Fibroblast of gingiva (primary cell): ENCODE results near the gene CCDC102A.
"Not testable (repeated sequence)": the region's sequence is repeated elsewhere in the genome, so short reads cannot be mapped to it uniquely, and the experiment has no call there.

Source experiments
- DNase-seq: peaks from one replicate; pipeline ENCODE4 v3.0.0-alpha.2; 2011; ENCODE audit warnings: low read depth

Gene CCDC102A

GRCh38 chr16:57536306-57537193 is at the start of gene CCDC102A:
CCDC102A (minus strand) TSS chr16:57536571; CDS start chr16:57529177, 7,394 bp downstream.
- DNase-seq: no peak

GRCh38 chr16:57585051-57585687 is 48.8 kb upstream of the CCDC102A start:
- DNase-seq: no peak

GRCh38 chr16:57579361-57579665 is 42.9 kb upstream of the CCDC102A start:
- DNase-seq: no peak

- DNase-seq: no peak
Observed at GRCh38 chr16:57578521-57579360, 42.4 kb upstream of the CCDC102A start.

- no peak for DNase-seq
Observed at GRCh38 chr16:57577691-57578224, 41.4 kb upstream of the CCDC102A start.

- no peak for DNase-seq
Observed at GRCh38 chr16:57577214-57577613, 40.8 kb upstream of the CCDC102A start.

- peak; percentile 35 for DNase-seq
Observed at GRCh38 chr16:57576429-57576870, 40.1 kb upstream of the CCDC102A start.

GRCh38 chr16:57575468-57576277 is 39.3 kb upstream of the CCDC102A start:
- no peak for DNase-seq

- no peak for DNase-seq
Observed at GRCh38 chr16:57574646-57575467, 38.5 kb upstream of the CCDC102A start.

- no peak for DNase-seq
Observed at GRCh38 chr16:57574086-57574485, 37.7 kb upstream of the CCDC102A start.

GRCh38 chr16:57572978-57573728 is 36.8 kb upstream of the CCDC102A start:
- no peak for DNase-seq

- DNase-seq: no peak
Observed at GRCh38 chr16:57571098-57571497, 34.7 kb upstream of the CCDC102A start.

GRCh38 chr16:57570301-57571070 is 34.1 kb upstream of the CCDC102A start:
- no peak for DNase-seq

GRCh38 chr16:57569306-57569946 is 33.1 kb upstream of the CCDC102A start:
- no peak for DNase-seq

- not testable (repeated sequence) for DNase-seq
Observed at GRCh38 chr16:57568772-57569171, 32.4 kb upstream of the CCDC102A start.

- DNase-seq: no peak
Observed at GRCh38 chr16:57568173-57568678, 31.9 kb upstream of the CCDC102A start.

- DNase-seq: no peak
Observed at GRCh38 chr16:57567691-57568090, 31.3 kb upstream of the CCDC102A start.

GRCh38 chr16:57566436-57566835 is 30.1 kb upstream of the CCDC102A start:
- DNase-seq: no peak
